ENCODE measurements around the gene NUDT21. TPM values are rescaled to one million over a fixed set of nuclear protein-coding genes. Genes with fewer than 3 reads are reported as not detected.

NUDT21 gene
- total and polyA plus RNA-seq, 10 of the 15 experiments (the other 5 are each of a cell fraction or from before 2014, with no cell fraction given): 70.1 to 229 (median 127) TPM

DNA sequence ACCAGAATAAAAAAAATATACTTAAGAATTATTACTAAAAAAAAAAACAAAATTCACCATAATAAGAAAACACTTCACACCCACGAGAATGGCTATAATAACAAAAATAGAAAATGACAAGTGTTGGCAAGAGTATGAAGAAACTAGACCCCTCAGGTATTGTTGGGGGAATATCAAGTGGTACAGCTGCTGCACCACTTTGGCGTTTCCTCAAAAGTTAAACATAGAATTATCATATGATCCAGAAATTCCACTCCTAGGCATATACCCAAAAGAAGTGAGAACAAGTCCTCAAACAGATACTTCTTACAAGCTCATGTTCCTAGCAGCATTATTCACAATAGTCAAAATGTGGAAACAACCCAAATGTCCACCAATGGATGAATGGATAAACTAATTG, 52.1 kb downstream of the NUDT21 start:
- in situ Hi-C loops (cut with MboI) (no loop called here), intact Hi-C loops (cut with micrococcal nuclease; ENCODE audit: unreplicated experiment) (no loop called here)
- FAIRE-seq: no peak
- Histone ChIP-seq H3K27ac (ENCODE audit: control insufficient read depth, insufficient read depth) (no peak overlapping the region), H3K36me3 (ENCODE audit: control insufficient read depth in 2 of 2, insufficient read depth in 2 of 2, low read length in 1 of 2) (peaks cover 10 to 24% of the 10 kb centered on the region in 2 experiments), H4K20me1 (ENCODE audit: control insufficient read depth, insufficient read depth) (no peaks in the 10 kb centered on the region), H2AFZ (ENCODE audit: control insufficient read depth, low read depth, low read length) (no peak overlapping the region), H3K79me2 (ENCODE audit: control insufficient read depth, insufficient read depth, low read length) (no peaks in the 10 kb centered on the region), H3K4me1 (ENCODE audit: control insufficient read depth, insufficient read depth, low read length) (no peaks in the 10 kb centered on the region), H3K9ac (ENCODE audit: control insufficient read depth, insufficient read depth, low read length) (no peak overlapping the region), H3K4me3 (no peak overlapping the region), H3K27me3 (replicated peaks in 1 of 2; ENCODE audit: control insufficient read depth in 2 of 2, insufficient read depth in 2 of 2, low read length in 1 of 2) (no peaks in the 10 kb centered on the region), H3K4me2 (ENCODE audit: control insufficient read depth, insufficient read depth) (no peak overlapping the region), H3K9me3 (replicated peaks; ENCODE audit: control insufficient read depth, insufficient read depth, low read length) (no peaks in the 10 kb centered on the region)
- WGBS (ENCODE audit: insufficient coverage, insufficient replicate concordance, low lambda C conversion rate, missing lambda C conversion rate): 74% methylated on average over 2 of the region's 2 CpGs
- SMC1A ChIA-PET (ENCODE audit: uncharacterized antibody, unreplicated experiment): interaction anchor here (1.4 kb wide), 1 partner anchor 13 kb away, joined by 3 read pairs; no protein-coding TSS in a partner anchor
- BruUV-seq (replicated peaks): no TSS peak
- RAD21 ChIA-PET (ENCODE audit: unreplicated experiment): no interaction called here
- POLR2A ChIA-PET: no interaction called here
- no peak for DNase-seq (ENCODE audit: low read depth, low spot score)
- CTCF ChIA-PET: no interaction called here
- ATAC-seq: no peak
- TF ChIP-seq MYC (IDR thresholded peaks at IDR 0.05; ENCODE audit: insufficient read depth, insufficient read length, insufficient replicate concordance, low read length, severe bottlenecking) (no peak), SMAD5 (IDR thresholded peaks at IDR 0.05; ENCODE audit: low read depth) (no peak), RCOR1 (conservative IDR thresholded peaks at IDR 0.05; ENCODE audit: low read depth, low read length) (no peak), ESRRA (IDR thresholded peaks at IDR 0.05; ENCODE audit: low read length) (no peak), CREB1 (IDR thresholded peaks at IDR 0.05; ENCODE audit: low read depth) (no peak), NR2C1 (IDR thresholded peaks at IDR 0.05) (no peak), MXI1 (IDR thresholded peaks at IDR 0.05; ENCODE audit: low read depth, low read length) (no peak), POLR2AphosphoS2 (IDR thresholded peaks at IDR 0.05; ENCODE audit: low read depth, low read length) (no peak)
- TF ChIP-seq, protein P1, sequence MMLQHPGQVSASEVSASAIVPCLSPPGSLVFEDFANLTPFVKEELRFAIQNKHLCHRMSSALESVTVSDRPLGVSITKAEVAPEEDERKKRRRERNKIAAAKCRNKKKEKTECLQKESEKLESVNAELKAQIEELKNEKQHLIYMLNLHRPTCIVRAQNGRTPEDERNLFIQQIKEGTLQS (IDR thresholded peaks at IDR 0.05; ENCODE audit: borderline replicate concordance, extremely low read depth, low read depth, low read length): no peak
- TF ChIP-seq, protein P2, sequence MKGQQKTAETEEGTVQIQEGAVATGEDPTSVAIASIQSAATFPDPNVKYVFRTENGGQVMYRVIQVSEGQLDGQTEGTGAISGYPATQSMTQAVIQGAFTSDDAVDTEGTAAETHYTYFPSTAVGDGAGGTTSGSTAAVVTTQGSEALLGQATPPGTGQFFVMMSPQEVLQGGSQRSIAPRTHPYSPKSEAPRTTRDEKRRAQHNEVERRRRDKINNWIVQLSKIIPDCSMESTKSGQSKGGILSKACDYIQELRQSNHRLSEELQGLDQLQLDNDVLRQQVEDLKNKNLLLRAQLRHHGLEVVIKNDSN (IDR thresholded peaks at IDR 0.05; ENCODE audit: borderline replicate concordance, extremely low read length, insufficient read depth, low read depth, low read length): no peak
- TF ChIP-seq, protein P3, sequence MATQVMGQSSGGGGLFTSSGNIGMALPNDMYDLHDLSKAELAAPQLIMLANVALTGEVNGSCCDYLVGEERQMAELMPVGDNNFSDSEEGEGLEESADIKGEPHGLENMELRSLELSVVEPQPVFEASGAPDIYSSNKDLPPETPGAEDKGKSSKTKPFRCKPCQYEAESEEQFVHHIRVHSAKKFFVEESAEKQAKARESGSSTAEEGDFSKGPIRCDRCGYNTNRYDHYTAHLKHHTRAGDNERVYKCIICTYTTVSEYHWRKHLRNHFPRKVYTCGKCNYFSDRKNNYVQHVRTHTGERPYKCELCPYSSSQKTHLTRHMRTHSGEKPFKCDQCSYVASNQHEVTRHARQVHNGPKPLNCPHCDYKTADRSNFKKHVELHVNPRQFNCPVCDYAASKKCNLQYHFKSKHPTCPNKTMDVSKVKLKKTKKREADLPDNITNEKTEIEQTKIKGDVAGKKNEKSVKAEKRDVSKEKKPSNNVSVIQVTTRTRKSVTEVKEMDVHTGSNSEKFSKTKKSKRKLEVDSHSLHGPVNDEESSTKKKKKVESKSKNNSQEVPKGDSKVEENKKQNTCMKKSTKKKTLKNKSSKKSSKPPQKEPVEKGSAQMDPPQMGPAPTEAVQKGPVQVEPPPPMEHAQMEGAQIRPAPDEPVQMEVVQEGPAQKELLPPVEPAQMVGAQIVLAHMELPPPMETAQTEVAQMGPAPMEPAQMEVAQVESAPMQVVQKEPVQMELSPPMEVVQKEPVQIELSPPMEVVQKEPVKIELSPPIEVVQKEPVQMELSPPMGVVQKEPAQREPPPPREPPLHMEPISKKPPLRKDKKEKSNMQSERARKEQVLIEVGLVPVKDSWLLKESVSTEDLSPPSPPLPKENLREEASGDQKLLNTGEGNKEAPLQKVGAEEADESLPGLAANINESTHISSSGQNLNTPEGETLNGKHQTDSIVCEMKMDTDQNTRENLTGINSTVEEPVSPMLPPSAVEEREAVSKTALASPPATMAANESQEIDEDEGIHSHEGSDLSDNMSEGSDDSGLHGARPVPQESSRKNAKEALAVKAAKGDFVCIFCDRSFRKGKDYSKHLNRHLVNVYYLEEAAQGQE (IDR thresholded peaks at IDR 0.05; ENCODE audit: low read depth, low read length): no peak
- TF ChIP-seq, protein P4, sequence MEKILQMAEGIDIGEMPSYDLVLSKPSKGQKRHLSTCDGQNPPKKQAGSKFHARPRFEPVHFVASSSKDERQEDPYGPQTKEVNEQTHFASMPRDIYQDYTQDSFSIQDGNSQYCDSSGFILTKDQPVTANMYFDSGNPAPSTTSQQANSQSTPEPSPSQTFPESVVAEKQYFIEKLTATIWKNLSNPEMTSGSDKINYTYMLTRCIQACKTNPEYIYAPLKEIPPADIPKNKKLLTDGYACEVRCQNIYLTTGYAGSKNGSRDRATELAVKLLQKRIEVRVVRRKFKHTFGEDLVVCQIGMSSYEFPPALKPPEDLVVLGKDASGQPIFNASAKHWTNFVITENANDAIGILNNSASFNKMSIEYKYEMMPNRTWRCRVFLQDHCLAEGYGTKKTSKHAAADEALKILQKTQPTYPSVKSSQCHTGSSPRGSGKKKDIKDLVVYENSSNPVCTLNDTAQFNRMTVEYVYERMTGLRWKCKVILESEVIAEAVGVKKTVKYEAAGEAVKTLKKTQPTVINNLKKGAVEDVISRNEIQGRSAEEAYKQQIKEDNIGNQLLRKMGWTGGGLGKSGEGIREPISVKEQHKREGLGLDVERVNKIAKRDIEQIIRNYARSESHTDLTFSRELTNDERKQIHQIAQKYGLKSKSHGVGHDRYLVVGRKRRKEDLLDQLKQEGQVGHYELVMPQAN (conservative IDR thresholded peaks at IDR 0.05): no peak
- TF ChIP-seq, protein P5, sequence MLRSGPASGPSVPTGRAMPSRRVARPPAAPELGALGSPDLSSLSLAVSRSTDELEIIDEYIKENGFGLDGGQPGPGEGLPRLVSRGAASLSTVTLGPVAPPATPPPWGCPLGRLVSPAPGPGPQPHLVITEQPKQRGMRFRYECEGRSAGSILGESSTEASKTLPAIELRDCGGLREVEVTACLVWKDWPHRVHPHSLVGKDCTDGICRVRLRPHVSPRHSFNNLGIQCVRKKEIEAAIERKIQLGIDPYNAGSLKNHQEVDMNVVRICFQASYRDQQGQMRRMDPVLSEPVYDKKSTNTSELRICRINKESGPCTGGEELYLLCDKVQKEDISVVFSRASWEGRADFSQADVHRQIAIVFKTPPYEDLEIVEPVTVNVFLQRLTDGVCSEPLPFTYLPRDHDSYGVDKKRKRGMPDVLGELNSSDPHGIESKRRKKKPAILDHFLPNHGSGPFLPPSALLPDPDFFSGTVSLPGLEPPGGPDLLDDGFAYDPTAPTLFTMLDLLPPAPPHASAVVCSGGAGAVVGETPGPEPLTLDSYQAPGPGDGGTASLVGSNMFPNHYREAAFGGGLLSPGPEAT (IDR thresholded peaks at IDR 0.05; ENCODE audit: low read depth): no peak

Data from GM12878 (cell line).